ENCODE measurements around the gene GBE1. TPM values are rescaled to one million over a fixed set of nuclear protein-coding genes. Genes with fewer than 3 reads are reported as not detected.

Gene GBE1
- polyA plus RNA-seq, 1 of the 3 experiments (the other 2 are of a cell fraction), result 14.2 TPM

DNA sequence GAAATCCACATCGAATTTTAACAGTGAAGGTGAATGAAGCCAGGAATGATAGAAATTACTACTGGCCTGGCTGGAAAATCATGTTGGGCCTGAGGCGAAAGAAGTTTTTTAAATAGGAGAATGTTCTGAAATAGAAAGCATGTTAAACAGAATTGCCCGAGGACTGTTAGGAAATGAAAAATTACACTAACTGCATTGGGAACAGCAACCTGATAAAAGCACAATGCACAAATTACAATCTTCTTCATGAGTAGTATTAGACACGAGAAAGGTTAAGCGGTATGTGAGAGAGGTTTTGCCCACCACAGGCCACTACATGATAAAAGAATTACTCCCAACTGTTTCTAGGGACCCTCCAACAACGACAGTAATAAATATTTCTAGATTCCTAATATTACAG lies 18.9 kb downstream of the GBE1 start:
- TF ChIP-seq JUND (IDR thresholded peaks at IDR 0.05), result no peak
- TF ChIP-seq PBX3 (IDR thresholded peaks at IDR 0.05), result no peak
- no peak for TF ChIP-seq MXI1 (IDR thresholded peaks at IDR 0.05; ENCODE audit: low read depth, low read length)
- no peak for TF ChIP-seq SIN3A (IDR thresholded peaks at IDR 0.05; ENCODE audit: borderline replicate concordance, low read depth, low read length)
- no peak for TF ChIP-seq TEAD4 (IDR thresholded peaks at IDR 0.05; ENCODE audit: borderline replicate concordance, insufficient read depth)
- no peak for TF ChIP-seq MEF2A (IDR thresholded peaks at IDR 0.05; ENCODE audit: borderline replicate concordance, low read depth)
- TF ChIP-seq ZBTB33 (IDR thresholded peaks at IDR 0.05; ENCODE audit: borderline replicate concordance, low read depth), result no peak
- TF ChIP-seq, protein P1, sequence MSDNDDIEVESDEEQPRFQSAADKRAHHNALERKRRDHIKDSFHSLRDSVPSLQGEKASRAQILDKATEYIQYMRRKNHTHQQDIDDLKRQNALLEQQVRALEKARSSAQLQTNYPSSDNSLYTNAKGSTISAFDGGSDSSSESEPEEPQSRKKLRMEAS (IDR thresholded peaks at IDR 0.05; ENCODE audit: low read depth), result no peak
- TF ChIP-seq USF2 (IDR thresholded peaks at IDR 0.05; ENCODE audit: borderline replicate concordance, low read depth, low read length), result no peak
- TF ChIP-seq, protein P2, sequence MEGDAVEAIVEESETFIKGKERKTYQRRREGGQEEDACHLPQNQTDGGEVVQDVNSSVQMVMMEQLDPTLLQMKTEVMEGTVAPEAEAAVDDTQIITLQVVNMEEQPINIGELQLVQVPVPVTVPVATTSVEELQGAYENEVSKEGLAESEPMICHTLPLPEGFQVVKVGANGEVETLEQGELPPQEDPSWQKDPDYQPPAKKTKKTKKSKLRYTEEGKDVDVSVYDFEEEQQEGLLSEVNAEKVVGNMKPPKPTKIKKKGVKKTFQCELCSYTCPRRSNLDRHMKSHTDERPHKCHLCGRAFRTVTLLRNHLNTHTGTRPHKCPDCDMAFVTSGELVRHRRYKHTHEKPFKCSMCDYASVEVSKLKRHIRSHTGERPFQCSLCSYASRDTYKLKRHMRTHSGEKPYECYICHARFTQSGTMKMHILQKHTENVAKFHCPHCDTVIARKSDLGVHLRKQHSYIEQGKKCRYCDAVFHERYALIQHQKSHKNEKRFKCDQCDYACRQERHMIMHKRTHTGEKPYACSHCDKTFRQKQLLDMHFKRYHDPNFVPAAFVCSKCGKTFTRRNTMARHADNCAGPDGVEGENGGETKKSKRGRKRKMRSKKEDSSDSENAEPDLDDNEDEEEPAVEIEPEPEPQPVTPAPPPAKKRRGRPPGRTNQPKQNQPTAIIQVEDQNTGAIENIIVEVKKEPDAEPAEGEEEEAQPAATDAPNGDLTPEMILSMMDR (IDR thresholded peaks at IDR 0.05), result no peak
- no peak for TF ChIP-seq TCF12 (IDR thresholded peaks at IDR 0.05)
- no peak for TF ChIP-seq ELF1 (IDR thresholded peaks at IDR 0.05)
- H3F3A ChIP-seq (replicated peaks; ENCODE audit: insufficient read depth), result peaks cover 38% of the 10 kb centered on the region
- no peak overlapping the region for H2AFZ ChIP-seq (ENCODE audit: low read depth)
- peaks cover 64% of the 10 kb centered on the region for H3K79me2 ChIP-seq (ENCODE audit: insufficient read depth)
- no peaks in the 10 kb centered on the region for H3K9me3 ChIP-seq
- H3K4me3 ChIP-seq (ENCODE audit: low read depth in 2 of 2, low read length in 1 of 2), result peak overlapping the region in 1 of 2 experiments; percentile 23; a peak in 2 of 4 replicates
- DNase-seq, result no peak
- H3K9me2 ChIP-seq, result no peaks in the 10 kb centered on the region
- peak overlapping the region; percentile 67 for H3K4me2 ChIP-seq
- H3K4me1 ChIP-seq (ENCODE audit: control insufficient read depth in 1 of 2, insufficient read depth in 2 of 2, low read depth in 1 of 2, low read length in 1 of 2), result peaks cover 0 to 33% of the 10 kb centered on the region in 2 experiments; a peak in 3 of 4 replicates
- peak overlapping the region; percentile 64 for H3K9ac ChIP-seq
- H3K27ac ChIP-seq (ENCODE audit: low read depth in 2 of 2, low read length in 1 of 2), result peak overlapping the region; percentile 88 to 95; a peak in 3 of 4 replicates
- H3K27me3 ChIP-seq (ENCODE audit: insufficient read depth), result no peaks in the 10 kb centered on the region
- ChIA-PET POLR2A (no interaction called here), CTCF (no interaction called here)
- WGBS (ENCODE audit: low lambda C conversion rate), result 39% methylated on average over 6 of the region's 6 CpGs
- H3K36me3 ChIP-seq (replicated peaks in 1 of 2; ENCODE audit: control insufficient read depth in 1 of 2, insufficient read depth in 2 of 2, low read length in 1 of 2), result no peaks in the 10 kb centered on the region
- H4K20me1 ChIP-seq (ENCODE audit: insufficient read depth), result no peaks in the 10 kb centered on the region
